ENCODE measurements around the gene GRIN3B. TPM values are rescaled to one million over a fixed set of nuclear protein-coding genes. Genes with fewer than 3 reads are reported as not detected.

Gene GRIN3B
- total RNA-seq, 2 donors from 2014 or later = 0.26 TPM; not detected in 1

DNA sequence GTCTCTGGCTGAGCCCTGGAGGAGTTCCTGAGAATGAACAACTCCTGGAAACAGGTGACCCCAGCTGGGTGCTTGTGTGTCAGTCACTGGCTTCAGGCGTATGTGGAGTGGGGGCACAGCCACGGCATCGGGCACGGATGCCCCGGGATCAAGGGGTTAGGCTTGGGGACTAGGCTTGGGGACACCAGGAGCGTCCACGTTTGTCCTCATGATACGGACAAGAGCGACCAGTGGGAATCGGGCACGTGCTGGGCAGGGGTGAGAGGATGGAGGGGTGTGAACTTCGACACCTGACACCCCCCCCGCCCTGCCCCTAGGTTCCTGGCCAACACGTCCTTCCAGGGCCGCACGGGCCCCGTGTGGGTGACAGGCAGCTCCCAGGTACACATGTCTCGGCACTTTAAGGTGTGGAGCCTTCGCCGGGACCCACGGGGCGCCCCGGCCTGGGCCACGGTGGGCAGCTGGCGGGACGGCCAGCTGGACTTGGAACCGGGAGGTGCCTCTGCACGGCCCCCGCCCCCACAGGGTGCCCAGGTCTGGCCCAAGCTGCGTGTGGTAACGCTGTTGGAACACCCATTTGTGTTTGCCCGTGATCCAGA, 4.1 kb downstream of the GRIN3B start:
- no peak overlapping the region for H3K4me3 ChIP-seq
- peaks cover 0 to 13% of the 10 kb centered on the region in 2 donors for H3K27me3 ChIP-seq
- no peak for DNase-seq
- TF ChIP-seq CTCF (IDR thresholded peaks at IDR 0.05) = no peak
- peaks cover 14% of the 10 kb centered on the region for H3K4me1 ChIP-seq
- WGBS, 2 donors = 48 to 64% methylated on average over 17 to 32 of the region's 32 CpGs
- H3K9me3 ChIP-seq = no peaks in the 10 kb centered on the region
- H3K36me3 ChIP-seq (replicated peaks in 1 of 2; ENCODE audit: insufficient read depth in 1 of 2, low read depth in 2 of 2) = no peaks in the 10 kb centered on the region
- no peak for ATAC-seq
- intact Hi-C loops (cut with DNase I) = no loop called here
- H3K27ac ChIP-seq = no peak overlapping the region

DNA sequence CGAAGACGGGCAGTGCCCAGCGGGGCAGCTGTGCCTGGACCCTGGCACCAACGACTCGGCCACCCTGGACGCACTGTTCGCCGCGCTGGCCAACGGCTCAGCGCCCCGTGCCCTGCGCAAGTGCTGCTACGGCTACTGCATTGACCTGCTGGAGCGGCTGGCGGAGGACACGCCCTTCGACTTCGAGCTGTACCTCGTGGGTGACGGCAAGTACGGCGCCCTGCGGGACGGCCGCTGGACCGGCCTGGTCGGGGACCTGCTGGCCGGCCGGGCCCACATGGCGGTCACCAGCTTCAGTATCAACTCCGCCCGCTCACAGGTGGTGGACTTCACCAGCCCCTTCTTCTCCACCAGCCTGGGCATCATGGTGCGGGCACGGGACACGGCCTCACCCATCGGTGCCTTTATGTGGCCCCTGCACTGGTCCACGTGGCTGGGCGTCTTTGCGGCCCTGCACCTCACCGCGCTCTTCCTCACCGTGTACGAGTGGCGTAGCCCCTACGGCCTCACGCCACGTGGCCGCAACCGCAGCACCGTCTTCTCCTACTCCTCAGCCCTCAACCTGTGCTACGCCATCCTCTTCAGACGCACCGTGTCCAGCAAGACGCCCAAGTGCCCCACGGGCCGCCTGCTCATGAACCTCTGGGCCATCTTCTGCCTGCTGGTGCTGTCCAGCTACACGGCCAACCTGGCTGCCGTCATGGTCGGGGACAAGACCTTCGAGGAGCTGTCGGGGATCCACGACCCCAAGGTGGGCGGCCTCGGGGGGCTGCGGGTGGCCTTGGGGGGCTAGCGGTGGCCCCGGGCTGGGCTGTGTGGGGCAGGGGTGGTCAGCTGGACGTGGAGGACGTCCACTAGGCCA, 4.8 kb downstream of the GRIN3B start:
- ATAC-seq (no peak), DNase-seq (no peak)
- intact Hi-C loops (cut with DNase I) = no loop called here
- Histone ChIP-seq H3K4me1 (peaks cover 14% of the 10 kb centered on the region), H3K27me3 (peaks cover 0 to 11% of the 10 kb centered on the region in 2 donors), H3K36me3 (replicated peaks in 1 of 2; ENCODE audit: insufficient read depth in 1 of 2, low read depth in 2 of 2) (peaks cover under 1 to 3% of the 10 kb centered on the region in 2 donors), H3K4me3 (no peak overlapping the region), H3K9me3 (no peaks in the 10 kb centered on the region), H3K27ac (no peak overlapping the region)
- 88 to 93% methylated on average over 29 to 70 of the region's 70 CpGs for WGBS, 2 donors
- TF ChIP-seq POLR2A (IDR thresholded peaks at IDR 0.05) (no peak), CTCF (IDR thresholded peaks at IDR 0.05) (no peak)

- TF ChIP-seq POLR2A (IDR thresholded peaks at IDR 0.05) (no peak), CTCF (IDR thresholded peaks at IDR 0.05) (no peak)
- Histone ChIP-seq H3K36me3 (replicated peaks in 1 of 2; ENCODE audit: insufficient read depth in 1 of 2, low read depth in 2 of 2) (peaks cover 5 to 15% of the 10 kb centered on the region in 2 donors), H3K4me3 (no peak overlapping the region), H3K9me3 (no peaks in the 10 kb centered on the region), H3K27ac (no peak overlapping the region), H3K4me1 (peaks cover under 1% of the 10 kb centered on the region), H3K27me3 (peaks cover 0 to 4% of the 10 kb centered on the region in 2 donors)
- WGBS, 2 donors = 63 to 64% methylated on average over 13 to 27 of the region's 27 CpGs
- intact Hi-C loops (cut with DNase I) = no loop called here
- no peak for ATAC-seq
- DNase-seq = no peak
Measured at GRCh38 chr19:1006711-1007398, 6.6 kb downstream of the GRIN3B start.

- H3K27me3 ChIP-seq = peaks cover 0 to 2% of the 10 kb centered on the region in 2 donors
- H3K27ac ChIP-seq = no peak overlapping the region
- no peak overlapping the region for H3K4me3 ChIP-seq
- no peak for ATAC-seq
- 68 to 82% methylated on average over 5 to 58 of the region's 73 CpGs for WGBS, 2 donors
- no peaks in the 10 kb centered on the region for H3K9me3 ChIP-seq
- peaks cover 5 to 22% of the 10 kb centered on the region in 2 donors for H3K36me3 ChIP-seq (replicated peaks in 1 of 2; ENCODE audit: insufficient read depth in 1 of 2, low read depth in 2 of 2)
- H3K4me1 ChIP-seq = no peaks in the 10 kb centered on the region
- intact Hi-C loops (cut with DNase I) = no loop called here
- no peak for TF ChIP-seq CTCF (IDR thresholded peaks at IDR 0.05)
- no peak for TF ChIP-seq POLR2A (IDR thresholded peaks at IDR 0.05)
- DNase-seq = no peak
Measured at GRCh38 chr19:1007399-1008251, 7.4 kb downstream of the GRIN3B start.
